GM18520 (cell line): ENCODE data around the gene ATF2.
"Not testable (repeated sequence)": the region's sequence is repeated elsewhere in the genome, so short reads cannot be mapped to it uniquely, and the experiment has no call there.

Experiments
- ATAC-seq: cut with Tn5 transposase; IDR thresholded peaks from one replicate; pipeline ENCODE4 v1.9.1; 2021; ENCODE audit not compliant: unreplicated experiment

The ATF2 gene

DNA sequence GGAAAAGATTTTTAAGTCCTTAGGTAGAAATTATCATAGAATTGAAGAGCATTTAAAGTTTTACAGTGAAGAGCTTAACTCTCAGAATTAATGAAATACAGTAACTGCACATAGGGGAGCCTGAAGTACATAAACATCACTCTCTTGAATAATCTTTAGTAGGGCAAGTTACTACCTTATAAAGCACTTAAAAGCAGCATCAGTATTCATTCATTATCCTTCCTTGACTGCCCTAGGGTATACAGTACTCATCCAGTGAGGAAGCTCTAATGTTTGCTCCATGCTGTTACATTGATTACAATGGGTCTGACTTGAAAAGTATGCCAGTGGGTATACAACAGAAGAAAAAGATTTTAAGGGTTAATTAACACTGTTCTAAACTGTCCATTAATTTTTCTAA, 66.5 kb downstream of the ATF2 start:
- no peak for ATAC-seq

DNA sequence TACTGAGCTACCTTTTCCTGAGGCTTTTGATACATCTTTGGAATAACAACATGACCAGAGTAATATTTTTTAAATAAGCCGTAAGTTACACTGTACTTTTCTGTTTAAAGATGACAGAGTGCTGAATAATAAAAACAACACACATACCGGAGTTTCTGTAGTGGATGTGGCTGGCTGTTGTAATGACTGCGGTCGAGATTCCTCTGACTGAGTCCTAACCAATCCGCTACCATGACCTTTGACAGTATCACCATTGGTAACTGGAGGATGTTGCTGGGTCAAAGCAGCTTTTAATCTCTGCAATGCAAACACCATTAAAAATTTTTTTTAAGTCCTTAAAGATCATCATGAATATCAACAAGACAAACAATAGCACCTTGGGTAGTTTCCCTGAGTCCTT, 70.7 kb downstream of the ATF2 start:
- ATAC-seq, result no peak

- not testable (repeated sequence) for ATAC-seq
Measured at GRCh38 chr2:175084117-175084516, 83.9 kb downstream of the ATF2 start.

- ATAC-seq, result no peak
Measured at GRCh38 chr2:175080479-175080878, 87.5 kb downstream of the ATF2 start.

DNA sequence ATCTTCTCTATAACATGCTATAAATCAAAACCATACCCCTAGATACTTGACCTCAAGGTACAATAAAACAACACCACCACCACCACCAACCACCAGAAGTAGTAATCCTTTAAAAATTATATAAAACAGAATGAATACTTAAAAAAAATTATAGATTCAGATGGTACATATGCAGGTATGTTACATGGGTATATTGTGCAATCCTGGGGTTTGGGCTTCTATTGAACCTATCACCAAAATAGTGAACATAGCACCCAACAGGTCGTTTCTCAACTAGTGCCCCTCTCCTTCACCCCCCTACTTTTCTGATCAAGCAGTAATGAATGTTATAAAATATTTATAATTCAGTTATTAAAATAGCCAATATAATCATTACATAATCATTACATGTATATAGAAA, 91.7 kb downstream of the ATF2 start:
- no peak for ATAC-seq

- ATAC-seq, result no peak
Measured at GRCh38 chr2:175074478-175074877, 93.5 kb downstream of the ATF2 start.

DNA sequence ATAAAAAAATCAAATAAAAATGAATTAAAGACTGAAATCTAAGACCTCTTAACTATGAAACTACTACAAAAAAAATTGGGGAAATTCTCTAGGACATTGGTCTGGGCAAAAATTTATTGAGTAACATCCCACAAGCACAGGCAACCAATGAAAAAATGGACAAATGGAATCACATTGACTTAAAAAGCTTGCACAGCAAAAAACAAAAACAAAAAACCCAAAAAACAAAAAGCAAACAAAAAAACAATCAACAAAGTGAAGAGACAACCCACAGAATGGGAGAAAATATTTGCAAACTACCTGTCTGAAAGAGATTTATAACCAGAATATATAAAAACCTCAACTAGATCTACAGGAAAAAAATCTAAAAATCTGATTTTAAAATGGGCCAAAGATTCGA, 99.5 kb downstream of the ATF2 start:
- no peak for ATAC-seq

DNA sequence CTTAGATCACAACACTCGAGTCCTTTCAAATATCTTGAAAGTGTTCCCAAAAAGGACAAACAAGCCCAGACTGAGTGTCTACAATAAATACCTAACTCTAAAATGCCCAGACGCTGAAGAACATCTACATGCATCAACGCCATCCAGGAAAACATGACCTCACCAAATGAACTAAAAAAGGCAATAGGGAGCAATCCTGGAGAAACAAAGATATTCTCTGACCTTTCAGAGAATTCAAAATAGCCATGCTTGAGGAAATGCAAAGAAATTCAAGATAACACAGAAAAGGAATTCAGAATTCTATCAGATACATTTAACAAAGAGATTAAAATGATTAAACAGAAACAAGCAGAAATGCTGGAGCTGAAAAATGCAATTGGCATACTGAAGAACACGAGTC, 101.6 kb downstream of the ATF2 start:
- ATAC-seq, result no peak

DNA sequence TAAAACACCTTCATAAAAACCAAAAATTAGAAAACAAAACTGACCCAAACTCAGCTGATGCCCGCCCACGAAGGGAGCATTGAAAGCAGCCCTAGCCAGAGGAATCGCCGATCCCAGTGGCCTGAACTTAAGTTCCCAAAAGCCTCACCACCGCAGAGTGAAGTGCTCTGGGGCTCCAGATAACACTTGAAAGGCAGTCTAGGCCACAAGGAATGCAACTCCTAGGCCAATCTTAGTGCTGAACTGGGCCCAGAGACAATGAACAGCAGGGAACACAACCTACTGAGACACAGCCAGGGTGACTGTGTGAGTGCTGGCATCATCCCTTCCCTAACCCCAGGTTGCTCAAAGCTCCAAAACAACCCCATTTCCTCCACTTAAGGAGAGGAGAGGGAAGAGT, 103.2 kb downstream of the ATF2 start:
- ATAC-seq, result no peak

- no peak for ATAC-seq
Measured at GRCh38 chr2:175063741-175064140, 104.3 kb downstream of the ATF2 start.

GRCh38 chr2:175062787-175063585, 105.0 kb downstream of the ATF2 start:
- ATAC-seq, result no peak

DNA sequence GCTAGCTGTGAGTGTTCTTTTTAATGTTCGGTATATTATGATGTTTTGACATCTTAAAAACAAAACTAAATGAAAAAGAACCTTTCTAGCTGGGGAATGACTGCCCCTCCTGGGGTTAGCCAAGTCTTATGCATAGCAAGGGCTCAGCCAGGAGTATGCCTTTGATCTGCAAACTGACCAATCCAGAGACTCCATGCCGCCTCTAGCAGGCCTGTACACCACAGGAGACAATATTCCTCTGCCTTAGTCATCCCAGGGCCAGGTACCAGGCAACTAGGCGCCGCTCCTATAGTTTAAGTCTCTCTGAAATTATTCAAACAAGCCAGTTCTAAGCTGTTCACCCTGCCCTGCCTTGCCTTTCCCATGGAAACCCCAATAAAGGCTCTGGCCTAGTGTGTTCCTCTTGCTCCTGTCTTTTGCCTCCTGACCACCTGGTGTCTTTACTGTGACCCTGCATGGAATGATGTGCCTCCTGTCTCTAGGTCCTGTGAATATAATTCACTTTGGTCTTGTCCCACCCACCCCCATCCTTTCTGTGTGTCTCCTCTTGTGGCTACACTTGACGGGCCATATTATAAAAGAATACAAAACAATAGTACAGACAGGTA, 110.8 kb downstream of the ATF2 start:
- no peak for ATAC-seq

- ATAC-seq, result no peak
Measured at GRCh38 chr2:175055993-175056392, 112.0 kb downstream of the ATF2 start.

- no peak for ATAC-seq
Measured at GRCh38 chr2:175054340-175054739, 113.7 kb downstream of the ATF2 start.

DNA sequence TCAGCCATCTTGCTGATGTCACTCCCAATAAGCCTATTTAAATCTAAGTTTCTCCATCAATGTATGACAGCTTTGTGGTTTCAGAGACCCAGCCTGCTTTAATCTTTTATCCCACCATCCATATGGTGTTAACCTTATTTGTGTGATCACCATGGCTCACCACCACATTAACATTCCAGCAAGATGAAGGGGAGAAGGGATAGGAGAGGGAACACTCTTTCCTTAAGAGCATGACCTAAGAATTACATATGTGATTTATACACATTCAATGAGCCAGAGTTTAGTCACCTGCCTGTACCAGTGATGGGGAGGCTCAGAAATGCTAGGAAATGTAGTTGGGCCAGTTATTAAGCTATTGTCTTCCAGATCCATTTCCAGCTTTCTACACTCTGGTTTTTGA, 118.3 kb downstream of the ATF2 start:
- ATAC-seq, result no peak

- ATAC-seq, result no peak
Measured at GRCh38 chr2:175048275-175048674, 119.7 kb downstream of the ATF2 start.

- ATAC-seq, result no peak
Measured at GRCh38 chr2:175039490-175039889, 128.5 kb downstream of the ATF2 start.

DNA sequence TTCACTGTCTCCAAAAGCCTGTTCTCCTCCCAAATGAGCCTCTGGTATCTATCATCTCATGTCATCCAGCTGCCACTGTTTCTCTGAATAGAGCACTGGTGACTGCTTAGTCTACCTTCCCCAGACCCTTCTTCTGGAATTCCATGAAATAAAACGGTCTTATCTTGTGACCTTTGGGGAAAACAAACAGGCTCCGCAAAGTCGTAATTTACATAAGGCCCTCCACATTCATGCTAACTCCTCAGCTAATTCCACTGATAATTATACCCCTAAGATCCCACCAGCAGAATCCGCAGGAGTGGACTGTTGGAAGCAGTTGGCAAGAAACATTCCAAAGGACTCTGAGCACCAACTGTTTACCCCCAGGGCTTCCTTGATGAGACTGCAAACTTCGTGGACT, 129.0 kb downstream of the ATF2 start:
- ATAC-seq, result no peak

DNA sequence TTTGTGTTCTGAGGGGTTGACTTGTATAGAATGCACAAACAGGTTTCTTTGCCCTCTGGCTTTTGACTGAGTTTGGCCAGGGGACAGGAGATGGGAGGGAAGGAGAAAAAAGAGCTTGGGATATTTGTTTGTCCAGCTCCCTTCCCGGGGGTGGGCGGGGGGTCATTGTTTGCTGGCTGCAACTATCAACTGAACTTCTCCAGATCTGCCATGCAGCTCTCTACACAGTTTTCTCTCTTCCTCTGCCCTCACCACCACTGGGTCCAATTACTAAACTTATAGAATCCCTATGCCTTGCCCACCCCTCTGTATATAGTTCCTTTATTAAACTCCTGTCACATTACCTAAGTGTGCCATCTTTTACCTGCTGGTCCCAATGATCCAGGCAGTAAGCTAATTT, 130.1 kb downstream of the ATF2 start:
- no peak for ATAC-seq

DNA sequence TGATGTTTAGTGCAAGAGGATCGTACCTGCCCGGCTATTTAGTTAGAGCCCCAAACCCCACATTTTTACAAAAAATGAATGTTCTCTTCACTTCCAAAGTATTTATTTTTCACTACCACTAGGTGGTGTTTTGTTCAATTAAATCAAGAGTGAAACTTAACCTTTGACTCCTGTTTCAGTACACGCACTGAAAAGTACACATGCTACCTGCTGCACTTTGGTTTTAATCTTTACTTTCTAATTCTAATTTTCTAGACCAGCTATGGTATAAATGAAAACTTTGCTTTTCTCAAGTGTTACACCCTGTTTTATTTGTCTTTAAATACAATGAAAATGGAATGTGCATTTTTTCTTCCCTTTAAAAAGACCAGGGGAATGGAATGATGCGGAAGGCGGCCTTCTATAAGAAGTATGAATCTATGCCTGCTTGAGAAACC, 131.4 kb downstream of the ATF2 start:
- no peak for ATAC-seq

DNA sequence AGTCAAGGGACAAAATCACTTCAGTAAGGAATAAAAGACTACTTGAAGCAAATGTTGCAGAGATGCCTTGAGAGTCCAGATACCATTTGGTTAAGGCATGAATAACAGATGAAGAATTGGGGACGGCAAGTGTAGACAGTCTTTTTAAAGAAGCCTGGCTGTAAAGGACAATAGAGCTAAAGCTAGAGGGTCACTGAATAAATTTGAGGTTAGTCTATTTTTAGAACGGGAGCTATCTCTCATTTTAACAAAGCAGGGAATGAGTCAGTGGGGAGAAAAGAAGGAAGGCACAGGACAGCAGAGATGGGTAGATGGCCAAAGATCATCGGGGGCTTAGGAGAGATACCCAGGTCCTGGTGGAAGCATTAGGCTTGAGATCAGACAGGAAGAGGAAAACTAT, 132.2 kb downstream of the ATF2 start:
- ATAC-seq, result no peak

DNA sequence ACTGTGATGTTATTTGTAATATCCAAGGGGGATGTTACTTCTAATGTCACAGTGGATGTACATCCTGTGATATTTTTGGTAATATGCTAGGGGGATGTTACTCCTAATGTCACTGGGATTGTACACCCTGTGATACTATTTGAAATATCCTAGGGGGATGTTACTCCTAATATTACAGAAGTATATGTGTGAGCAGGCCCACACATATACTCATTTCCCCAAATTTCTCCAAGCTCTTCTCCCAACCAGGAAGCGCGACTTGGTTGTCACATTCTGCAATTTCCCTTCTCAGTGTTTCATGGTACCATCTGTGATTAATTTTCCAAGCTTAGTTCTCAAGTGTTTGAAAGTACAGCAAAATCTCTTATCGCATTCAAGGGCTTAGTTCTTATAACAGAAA, 133.3 kb downstream of the ATF2 start:
- no peak for ATAC-seq
